Measurements from ENCODE around the gene EEIG2.
"Not testable (repeated sequence)": the region's sequence is repeated elsewhere in the genome, so short reads cannot be mapped to it uniquely, and the experiment has no call there.

EEIG2 gene

DNA sequence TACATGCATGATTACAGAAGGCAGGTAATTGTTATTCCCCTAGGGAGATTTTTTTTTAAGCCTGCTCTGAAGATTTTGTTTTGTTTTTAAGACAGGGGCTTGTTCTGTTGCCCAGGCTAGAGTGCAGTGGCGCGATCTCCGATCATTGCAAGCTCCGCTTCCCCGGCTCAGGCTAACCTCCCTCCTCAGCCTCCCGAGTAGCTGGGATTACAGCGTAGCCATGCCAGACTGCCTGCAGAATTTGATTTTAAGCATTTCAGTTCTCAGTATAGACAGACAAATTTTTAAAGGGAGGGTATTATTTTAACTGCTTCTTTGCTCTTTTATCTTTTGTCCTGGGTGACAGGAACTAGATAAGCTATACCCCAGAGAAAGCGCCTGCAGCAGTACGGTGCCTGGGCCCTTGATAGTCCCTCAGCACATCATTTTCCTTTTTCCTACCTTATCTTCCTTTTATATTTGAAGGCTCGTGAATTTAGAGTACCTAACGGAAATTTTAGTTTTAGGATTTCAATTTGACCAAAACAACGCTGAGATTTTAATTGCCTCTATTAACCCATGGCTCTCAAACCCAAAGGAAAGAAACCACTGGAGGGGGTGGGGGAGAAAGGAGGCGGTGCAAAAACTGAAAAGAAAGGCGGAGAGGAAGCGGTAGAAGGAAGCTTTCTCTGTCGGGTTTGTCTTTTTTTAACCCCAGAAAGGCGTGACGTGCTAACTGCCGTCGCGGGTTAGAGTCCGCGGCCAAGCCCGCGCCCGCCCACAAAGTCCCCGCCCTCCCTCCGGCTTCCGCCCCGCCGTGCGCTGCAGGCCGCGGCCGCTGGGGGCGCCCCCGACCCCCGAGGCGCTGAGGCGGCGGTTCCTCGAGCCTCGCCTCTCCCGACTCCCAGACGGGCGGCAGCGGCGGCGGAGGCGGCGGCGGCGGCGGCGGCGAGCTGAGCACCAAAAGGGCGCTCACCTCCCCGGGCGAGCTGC, at the start of gene EEIG2:
Gene EEIG2 (plus strand): TSS at position 886 of the 972 bp plus-strand sequence. CDS start 329 bp downstream, outside the sequence.
- DNase-seq (ENCODE audit: low read depth) = peak; percentile 92

DNA sequence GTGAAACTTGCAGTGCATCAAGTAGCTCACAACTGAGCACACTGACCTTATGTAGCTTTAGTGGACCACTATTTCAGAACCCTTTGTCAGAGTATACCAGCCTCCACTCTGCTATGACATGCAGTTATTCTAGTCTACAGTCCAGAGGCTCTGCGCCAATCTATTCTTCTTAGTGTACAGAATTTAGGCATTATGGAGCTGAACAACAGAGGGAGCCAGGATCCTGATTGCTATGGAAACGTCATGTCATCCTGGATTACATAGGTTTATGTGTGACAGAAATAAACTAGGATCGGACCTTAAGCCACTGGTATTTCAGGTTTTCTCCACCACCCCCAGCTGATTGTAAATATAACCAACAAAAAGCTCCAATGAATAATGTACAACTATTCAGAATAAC, 48.1 kb upstream of the EEIG2 start:
- peak; percentile 5 for DNase-seq (ENCODE audit: low read depth)

DNA sequence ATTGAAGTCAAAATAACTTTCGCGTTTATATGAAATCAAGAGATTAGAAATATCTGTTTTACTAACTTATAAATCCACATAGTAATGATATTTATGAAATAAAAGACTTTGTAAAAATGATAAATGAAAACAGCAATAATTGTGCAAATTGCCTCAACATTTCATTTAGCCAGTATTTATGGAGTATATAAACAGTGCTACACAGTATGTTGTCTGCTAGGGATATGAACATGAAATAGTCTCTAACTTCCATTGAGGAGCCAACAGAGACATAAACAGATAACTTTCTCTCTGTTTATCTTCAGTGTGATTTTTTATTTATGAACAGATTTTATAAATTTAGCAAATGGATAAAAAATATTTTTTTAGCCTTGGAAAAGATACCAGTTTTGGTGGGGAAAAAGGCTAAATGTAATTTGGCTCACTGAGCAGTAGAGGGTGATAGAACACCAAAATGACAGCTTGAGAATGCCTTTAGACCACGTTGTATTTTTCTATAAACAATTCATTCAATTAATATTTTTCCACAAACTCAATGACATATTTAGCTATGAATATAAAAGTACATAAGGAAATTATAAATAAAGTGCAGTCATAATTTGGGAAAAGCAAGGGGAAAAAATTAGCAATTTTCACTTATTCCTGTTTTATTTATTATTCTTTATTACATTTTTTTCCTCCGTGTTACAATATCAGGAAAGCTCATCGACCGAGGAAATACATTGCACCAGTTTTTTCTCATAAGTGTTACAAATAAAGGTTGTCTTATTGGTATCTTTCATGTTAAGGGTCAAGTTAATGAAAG, 47.5 kb upstream of the EEIG2 start:
- DNase-seq (ENCODE audit: low read depth) = peak; percentile 58

DNA sequence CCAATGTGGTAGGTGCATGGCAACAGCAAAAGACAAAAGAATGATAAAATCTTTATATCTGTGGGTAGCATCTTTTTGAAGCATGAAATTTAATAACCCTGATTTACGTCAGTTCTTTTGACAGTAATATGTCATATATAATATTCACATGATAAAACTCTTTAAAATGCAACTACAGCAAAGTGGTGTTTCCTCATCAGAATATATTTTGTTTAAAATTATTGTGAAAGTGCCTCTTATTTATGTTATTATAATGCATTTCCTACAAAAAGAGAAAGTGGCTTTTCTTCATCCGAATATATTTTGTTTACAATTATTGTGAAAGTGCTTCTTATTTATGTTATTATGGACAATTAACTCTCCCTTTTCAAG, 46.9 kb upstream of the EEIG2 start:
- DNase-seq (ENCODE audit: low read depth) = no peak

DNA sequence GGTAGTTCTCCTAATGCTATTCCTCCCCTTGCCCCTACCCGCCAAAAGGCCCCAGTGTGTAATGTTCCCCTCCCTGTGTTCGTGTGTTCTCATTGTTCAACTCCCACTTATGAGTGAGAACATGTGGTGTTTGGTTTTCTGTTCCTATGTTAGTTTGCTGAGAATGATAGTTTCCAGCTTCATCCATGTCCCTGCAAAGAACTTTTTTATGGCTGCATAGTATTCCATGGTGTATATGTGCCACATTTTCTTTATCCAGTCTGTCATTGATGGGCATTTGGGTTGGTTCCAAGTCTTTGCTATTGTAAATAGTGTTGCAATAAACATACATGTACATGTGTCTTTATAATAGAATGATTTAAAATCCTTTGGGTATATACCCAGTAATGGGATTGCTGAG, 46.0 kb upstream of the EEIG2 start:
- not testable (repeated sequence) for DNase-seq (ENCODE audit: low read depth)

DNA sequence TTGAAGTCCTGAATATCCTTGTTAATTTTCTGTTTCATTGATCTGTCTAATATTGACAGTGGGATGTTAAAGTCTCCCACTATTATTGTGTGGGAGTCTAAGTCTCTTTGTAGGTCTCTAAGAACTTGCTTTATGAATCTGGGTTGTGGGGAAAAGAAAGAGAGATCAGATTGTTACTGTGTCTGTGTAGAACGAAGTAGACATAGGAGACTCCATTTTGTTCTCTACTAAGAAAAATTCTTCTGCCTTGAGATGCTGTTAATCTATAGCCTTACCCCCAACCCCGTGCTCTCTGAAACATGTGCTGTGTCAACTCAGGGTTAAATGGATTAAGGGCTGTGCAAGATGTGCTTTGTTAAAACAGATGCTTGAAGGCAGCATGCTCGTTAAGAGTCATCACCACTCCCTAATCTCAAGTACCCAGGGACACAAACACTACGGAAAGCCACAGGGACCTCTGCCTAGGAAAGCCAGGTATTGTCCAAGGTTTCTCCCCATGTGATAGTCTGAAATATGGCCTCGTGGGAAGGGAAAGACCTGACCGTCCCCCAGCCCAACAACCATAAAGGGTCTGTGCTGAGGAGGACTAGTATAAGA, 42.5 kb upstream of the EEIG2 start:
- not testable (repeated sequence) for DNase-seq (ENCODE audit: low read depth)

DNA sequence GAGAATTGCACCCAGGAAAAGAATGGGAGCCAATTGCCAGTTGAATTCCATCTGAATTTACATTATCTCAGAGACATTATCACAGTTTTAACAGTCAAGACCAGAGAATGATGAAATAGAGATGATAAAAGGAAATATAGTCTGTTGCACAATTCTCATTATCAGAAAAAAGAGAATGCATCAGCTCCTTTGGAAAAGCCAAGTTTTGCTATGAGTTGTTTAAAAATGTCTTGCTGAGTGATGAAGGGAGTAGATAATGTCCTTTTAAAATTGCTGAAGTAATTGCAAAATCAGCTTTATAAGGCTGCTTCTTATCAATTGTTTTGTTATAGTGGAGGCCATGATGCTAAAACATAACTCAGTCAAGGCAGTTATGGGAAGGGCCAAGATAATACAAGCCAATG, 37.9 kb upstream of the EEIG2 start:
- DNase-seq (ENCODE audit: low read depth) = no peak

DNA sequence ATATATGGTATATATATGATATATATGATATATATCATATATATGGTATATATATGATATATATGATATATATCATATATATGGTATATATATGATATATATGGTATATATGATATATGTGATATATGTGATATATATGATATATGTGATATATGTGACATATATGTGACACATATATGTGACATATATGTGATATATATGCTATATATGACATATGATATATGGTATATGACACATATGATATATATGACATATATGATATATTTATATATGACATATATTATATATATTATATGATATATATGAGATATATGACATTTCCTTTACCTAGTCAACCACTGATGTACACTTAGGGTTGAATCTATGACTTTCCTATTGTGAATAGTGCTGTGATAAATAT, 36.1 kb upstream of the EEIG2 start:
- DNase-seq (ENCODE audit: low read depth) = no peak

DNA sequence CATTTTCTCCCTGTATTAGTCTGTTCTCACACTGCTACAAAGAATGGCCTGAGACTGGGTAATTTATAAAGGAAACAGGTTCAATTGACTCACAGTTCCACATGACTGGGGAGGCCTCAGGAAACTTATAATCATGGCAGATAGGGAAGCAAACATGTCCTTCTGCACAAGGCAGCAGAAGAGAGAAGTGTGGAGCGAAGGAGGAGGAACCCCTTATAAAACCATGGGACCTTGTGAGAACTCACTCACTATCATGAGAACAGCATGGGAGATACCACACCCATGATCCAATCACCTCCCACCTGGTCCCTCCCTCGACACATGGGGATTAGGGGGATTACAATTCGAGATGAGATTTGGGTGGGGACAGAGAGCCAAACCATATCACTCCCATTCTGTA, 35.2 kb upstream of the EEIG2 start:
- DNase-seq (ENCODE audit: low read depth) = no peak

DNA sequence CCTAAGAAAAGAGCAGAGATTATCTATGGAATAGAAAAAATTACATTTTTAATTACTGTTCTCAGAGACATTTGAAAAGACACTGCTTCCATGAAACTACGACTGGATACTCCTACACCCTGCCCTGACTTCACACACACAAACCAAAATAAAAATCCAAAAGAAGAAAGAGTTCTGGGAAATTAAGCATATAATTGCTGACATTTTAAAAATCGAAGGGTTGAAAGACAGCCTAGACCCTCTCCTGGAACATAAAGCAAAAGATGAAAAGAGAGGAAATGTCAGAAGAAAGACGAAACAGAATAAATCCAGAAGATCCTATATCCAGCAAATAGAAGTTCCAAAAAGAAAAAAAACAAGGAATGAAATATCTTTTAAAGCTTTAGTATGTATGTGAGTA, 32.8 kb upstream of the EEIG2 start:
- no peak for DNase-seq (ENCODE audit: low read depth)

DNA sequence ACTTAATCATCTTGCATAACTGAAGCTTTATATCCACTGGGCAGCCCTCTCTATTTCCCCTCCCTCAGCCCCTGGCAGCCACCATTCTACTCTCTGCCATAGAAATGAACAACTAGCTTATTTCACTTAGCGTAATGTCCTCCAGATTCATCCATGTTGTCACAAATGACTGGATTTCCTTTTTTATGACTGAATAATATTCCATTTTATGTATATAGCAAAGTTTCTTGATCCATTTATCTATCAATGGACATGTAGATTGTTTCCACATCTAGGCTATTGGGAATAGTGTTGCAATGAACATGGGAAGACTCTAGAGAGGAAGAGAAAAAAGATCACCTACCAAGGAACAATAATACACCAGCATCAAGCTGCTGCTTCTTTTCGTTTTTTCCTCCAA, 32.1 kb upstream of the EEIG2 start:
- DNase-seq (ENCODE audit: low read depth) = no peak

DNA sequence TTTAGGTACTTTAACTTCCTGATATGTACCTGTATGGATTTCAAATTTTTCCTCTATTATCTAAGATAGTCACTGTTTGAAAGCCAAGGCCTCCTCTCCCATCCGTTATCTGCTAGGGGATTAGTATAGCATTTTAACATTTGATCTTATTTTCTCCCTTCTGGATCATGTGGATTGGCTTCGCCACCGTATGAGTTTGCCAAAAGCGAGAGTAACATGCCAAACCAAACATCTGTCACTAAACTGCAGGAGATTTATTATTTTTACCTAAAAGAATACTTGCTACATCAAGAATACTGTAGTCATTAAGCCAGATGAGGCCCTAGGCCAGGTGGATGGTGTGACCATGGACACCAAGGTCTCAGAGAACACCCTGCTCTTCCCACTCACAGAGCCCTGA, 28.5 kb upstream of the EEIG2 start:
- no peak for DNase-seq (ENCODE audit: low read depth)

DNA sequence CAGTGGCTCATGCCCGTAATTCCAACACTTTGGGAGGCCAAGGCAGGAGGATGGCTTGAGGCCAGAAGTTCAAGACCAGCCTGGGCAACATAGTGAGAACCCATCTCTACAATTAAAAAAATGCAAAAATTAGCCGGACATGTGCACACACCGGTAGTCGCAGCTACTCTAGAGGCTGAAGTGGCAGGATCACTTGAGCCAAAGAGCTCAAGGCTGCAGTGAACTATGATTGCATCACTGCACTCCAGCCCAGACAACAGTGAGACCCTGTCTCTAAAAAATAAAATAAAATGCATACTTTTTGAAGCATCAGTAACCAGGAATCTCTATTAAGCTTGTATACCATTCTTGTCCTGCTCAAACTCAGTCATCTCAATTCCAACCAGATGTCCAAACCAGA, 27.2 kb upstream of the EEIG2 start:
- DNase-seq (ENCODE audit: low read depth) = no peak

DNA sequence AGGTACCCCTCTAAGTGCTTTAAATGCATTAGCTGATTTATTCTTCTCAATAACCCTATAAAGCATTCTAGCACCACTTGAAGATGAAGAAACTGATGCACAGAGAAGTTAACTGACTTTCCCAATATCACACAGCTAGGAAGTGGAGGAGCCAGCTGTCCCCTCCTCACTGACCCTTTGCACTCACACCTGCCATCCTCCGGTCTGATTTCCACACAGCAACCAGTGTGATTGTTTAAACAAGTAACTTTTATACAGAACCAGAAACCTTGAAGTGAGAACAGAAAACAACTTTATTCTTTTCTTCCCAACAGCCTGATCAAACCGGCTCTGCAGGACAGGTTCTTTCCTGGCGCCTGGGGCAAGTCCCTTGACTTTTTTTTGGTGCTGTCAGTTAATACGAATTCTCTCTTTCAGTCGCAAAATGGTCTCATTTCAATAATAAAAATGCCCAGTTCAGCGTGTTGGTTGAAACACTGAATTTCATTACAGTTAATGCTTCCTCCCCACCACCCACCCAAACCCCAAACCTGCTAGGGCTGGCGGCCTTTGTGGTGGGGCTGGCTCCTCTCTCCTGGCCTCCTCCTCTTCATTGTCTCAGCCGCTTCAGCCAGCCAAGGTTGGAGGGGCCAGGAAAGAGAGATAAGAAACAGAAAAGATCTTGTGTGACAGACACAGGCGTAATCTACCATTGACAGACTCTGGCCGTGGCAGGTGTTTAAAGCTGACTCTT, 26.4 kb upstream of the EEIG2 start:
- DNase-seq (ENCODE audit: low read depth) = no peak

DNA sequence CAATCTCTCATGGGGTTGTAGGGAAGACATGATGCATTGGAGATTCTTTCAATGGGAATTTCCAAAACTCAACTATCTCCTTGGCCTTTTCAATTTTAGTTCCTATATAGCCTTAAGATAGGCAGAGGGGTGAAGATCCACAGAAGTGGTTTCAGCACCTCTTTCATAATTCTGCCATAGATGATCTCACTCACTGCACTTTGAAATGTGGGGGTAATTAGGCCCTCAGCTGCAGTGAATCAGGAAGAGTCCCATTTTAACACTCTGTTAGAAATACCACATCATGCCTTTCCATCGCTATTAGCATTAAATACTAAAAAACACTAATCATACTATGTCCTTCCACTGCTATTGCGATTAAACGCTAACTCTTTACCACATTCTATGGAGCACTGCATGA, 25.1 kb upstream of the EEIG2 start:
- no peak for DNase-seq (ENCODE audit: low read depth)

DNA sequence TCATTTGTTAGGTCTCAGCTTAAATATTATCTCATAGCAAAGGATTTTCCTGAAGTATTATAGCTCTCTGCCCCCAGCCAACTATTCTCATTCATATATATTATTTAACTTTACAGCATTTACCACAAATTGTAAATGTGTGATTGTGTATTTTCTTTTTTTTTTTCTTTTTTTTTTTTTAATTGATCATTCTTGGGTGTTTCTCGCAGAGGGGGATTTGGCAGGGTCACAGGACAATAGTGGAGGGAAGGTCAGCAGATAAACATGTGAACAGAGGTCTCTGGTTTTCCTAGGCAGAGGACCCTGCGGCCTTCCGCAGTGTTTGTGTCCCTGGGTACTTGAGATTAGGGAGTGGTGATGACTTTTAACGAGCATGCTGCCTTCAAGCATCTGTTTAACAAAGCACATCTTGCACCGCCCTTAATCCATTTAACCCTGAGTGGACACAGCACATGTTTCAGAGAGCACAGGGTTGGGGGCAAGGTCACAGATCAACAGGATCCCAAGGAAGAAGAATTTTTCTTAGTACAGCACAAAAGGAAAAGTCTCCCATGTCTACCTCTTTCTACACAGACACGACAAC, 24.5 kb upstream of the EEIG2 start:
- DNase-seq (ENCODE audit: low read depth) = not testable (repeated sequence)

DNA sequence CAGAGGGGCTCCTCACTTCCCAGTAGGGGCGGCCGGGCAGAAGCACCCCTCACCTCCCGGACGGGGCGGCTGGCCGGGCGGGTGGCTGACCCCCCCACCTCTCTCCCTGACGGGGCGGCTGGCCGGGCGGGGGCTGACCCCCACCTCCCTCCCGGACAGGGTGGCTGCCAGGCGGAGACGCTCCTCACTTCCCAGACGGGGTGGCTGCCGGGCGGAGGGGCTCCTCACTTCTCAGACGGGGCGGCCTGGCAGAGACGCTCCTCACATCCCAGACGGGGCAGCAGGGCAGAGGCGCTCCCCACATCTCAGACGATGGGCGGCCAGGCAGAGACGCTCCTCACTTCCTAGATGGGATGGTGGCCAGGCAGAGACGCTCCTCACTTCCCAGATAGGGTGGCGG, 23.9 kb upstream of the EEIG2 start:
- not testable (repeated sequence) for DNase-seq (ENCODE audit: low read depth)

DNA sequence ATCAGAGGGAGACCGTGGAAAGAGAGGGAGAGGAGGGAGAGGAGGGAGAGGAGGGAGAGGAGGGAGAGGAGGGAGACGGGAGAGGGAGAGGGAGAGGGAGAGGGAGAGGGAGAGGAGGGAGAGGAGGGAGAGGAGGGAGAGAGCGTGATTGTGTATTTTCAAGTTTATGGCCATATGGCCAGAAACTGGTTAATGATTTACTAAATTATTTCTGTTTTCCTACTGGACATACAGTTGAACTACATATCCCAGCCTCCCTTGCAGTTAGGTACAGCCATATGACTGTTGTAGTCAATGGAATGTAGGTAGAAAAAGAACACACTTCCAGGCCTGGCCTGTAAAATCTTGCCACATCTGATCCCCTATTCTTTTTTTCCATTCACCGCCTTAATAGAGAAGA, 23.1 kb upstream of the EEIG2 start:
- not testable (repeated sequence) for DNase-seq (ENCODE audit: low read depth)

DNA sequence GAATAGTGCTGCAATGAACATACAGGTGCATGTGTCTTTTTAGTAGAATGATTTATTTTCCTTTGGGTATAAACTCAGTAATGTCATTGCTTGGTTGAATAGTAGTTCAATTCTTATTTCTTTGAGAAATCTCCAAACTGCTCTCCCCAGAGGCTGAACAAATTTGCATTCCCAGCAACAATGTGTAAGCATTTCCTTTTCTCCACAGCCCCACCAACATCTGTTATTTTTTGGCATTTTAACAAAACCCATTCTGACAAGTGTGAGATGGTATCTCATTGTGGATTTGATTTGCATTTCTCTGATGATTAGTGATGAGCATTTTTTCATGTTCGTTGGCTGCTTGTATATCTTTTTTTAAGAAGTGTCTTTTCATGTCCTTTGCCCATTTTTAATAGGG, 21.9 kb upstream of the EEIG2 start:
- DNase-seq (ENCODE audit: low read depth) = no peak

DNA sequence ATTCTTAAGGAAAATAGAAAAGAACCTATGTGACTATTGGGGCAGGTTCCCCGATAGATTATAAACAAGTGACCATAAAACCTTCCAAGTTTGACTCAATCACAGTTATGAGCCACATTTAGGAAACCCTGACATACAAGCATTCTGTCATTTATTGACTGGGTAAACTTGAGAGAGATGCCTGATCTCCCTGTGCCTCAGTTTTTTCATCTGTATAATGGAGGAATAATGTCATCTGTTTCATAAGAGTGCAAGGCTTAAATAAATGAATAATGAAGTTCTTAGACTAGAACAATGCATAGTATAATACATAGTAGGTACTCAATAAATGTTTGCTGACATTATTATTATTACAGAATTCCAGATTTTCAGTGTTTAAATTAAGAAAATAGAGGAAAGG, 18.9 kb upstream of the EEIG2 start:
- no peak for DNase-seq (ENCODE audit: low read depth)

DNA sequence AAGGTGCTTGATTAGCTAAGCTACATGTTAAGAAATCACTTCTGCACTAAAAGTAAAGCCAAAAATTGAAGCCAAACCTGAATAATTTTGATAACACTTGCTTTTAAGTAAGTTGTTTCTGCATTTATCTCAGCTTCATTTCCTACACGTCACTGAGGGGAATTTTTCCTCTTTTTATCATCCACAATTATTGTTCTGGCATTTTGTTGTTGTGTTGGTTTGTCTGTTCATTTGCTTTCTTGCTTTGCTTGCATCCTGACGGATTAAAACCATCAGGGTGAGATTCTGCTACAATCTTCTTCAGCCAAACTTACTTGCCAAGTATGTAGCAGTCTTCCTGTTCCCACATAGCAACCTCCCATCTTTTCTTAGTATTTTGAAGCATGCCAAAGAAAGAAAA, 18.0 kb upstream of the EEIG2 start:
- DNase-seq (ENCODE audit: low read depth) = no peak

DNA sequence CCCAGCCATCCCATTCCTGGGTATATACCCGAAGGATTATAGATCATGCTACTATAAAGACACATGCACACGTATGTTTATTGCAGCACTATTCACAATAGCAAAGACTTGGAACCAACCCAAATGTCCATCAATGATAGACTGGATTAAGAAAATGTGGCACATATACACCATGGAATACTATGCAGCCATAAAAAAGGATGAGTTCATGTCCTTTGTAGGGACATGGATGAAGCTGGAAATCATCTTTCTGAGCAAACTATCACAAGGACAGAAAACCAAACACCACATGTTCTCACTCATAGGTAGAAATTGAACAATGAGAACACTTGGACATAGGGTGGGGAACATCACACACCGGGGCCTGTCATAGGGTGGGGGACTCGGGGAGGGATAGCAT, 12.4 kb upstream of the EEIG2 start:
- DNase-seq (ENCODE audit: low read depth) = not testable (repeated sequence)

Data from ELR (cell line).